Left hindlimb (tissue), 1 donor: ENCODE measurements around the gene LMO1.

Experiments
- DNase-seq: peaks from one replicate; pipeline ENCODE4 v3.0.0-alpha.2; 2018

The LMO1 gene

DNA sequence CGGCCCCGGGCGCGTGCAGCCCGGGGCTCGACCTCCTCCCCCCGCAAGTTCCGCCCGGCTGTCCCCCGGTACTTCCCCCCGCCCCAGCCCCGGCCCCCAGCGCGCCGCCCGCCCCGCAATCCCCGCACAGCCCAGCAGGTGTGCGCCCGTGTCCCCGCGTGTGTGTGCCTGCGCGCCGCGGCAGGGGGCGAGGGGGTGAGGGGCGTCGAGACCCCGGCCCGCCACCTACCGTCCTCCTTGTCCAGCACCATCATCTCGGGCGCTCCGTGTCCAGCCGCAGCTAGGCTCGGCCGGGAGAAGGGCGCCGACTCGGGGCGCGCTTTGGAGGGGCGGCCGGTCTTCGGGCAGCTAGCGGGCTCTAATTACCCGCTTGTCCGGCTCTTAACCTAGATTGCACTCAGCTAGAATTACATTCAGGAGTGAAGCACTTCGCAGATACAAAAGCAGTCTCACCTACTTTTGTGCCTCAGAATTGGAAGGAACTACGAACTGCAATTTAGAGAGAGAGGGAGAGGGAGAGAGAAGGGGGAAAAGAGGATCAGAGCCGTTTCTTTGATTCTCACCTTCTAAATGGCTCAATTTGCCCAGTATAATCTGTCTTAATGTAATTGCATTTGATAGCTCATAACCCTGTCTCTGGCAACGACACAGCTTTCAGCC, 439 bp downstream of the LMO1 start:
- no peak for DNase-seq

DNA sequence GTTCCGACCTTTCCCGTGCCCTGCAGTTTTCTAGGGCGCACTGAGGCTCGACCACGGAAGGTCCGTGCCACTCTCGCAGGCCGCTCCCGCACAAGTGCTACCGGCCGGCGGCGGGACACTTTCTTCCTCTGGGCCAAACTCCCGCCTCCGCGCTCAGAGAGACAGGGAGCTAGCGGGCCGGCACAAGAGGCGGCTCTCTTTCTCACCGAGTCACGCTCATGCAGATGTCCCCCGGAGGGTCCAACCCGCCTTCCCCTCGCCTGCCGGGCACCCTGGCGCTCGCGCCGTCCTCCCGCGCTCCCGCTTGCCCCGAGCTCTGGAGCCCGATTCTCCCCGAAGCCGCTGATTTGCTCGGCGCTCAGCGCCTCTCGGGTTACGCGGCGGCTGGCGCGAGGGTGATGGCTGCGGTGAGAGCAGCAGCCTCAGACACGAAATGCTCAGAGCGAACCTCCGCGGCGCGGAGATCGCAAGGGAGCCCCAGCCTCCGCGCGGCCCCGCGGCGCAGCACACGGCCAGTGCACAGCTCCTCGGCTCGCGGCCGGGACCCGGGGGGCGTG, 1.0 kb downstream of the LMO1 start:
- peak; percentile 69 for DNase-seq

DNA sequence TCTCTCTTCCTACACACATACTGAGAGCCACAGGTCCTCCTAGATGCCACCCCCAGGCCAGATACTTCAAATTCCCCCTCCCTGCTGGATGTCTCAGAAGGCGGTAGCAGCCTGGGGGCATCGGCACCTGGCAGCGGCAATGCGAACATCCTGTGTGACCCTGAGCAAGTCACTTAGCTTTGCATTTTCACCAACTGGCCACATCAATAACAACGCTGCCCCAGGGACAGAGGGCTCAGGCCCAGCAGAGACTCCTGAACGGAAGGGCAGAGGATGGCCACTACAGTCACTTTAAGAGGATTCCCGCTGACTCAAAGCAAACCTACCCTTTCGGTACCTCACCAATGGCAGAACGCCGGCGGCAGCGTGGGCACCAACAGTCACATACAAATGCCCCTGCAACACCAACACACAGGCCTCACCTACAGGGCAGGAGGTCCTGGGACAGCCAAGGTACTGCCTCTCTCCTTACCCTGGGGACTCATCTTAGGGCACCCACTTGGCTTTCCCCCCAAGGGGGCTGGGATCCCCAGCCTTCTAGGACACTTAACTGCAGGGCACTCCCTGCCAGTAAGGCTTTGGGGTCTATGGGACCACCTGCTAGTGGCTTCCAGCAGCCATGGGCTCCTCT, 1.6 kb downstream of the LMO1 start:
- DNase-seq: no peak

DNA sequence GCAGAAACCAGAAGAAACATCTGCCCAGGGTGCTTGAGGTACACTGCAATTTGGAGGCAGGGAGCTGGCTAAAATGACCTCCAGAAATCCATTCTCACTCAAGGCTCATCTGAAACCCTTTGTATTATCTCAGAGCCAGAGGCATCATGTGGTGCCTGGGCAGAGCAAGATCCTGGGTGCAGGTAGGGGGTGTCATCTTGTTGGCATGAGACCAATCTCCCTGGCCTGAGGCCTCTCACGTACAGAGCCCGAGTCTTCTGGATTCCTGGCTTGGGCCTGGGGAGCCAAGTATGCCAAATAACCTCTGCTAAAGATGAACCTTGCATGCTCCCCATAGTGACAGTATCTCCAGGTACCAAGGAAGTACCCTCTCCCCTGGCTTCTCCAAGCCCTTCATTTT, 2.4 kb downstream of the LMO1 start:
- DNase-seq: no peak

DNA sequence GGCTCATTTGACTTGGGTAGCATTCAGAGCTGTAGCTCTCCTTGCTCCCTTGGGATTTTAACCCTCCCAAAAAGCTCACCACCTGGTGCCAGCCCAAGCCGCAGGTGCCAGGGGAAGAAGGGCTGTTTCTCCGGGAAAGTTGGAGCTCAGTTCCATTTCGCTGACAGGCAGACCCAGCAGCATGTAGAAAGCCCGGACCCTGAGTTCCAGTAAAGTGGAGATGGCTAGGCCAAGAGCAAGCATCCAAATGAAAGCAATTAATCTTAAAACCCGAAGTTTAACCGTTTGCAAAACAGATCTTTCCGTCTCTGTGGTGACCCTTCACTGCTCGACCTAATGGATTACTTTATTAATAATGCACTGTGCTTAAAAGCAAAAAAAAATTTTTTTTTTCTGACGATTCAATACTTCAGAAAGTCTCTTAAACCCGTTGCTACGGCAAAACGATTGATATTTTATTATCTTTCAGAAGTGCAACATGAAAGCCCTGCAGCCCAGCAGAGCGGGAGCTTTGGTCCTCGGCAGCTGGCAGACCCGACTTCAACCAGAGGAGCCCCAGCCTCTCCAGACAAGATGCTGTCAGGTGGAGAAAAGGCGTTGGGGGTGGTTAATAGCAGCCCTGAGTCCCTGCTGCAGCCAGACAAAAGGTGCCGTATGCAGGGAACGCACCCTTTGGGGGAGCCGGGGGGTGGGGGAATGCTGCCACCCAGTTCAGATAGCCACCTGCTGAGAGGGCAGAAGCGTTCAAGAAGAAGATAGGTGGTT, 3.3 kb downstream of the LMO1 start:
- DNase-seq: no peak

DNA sequence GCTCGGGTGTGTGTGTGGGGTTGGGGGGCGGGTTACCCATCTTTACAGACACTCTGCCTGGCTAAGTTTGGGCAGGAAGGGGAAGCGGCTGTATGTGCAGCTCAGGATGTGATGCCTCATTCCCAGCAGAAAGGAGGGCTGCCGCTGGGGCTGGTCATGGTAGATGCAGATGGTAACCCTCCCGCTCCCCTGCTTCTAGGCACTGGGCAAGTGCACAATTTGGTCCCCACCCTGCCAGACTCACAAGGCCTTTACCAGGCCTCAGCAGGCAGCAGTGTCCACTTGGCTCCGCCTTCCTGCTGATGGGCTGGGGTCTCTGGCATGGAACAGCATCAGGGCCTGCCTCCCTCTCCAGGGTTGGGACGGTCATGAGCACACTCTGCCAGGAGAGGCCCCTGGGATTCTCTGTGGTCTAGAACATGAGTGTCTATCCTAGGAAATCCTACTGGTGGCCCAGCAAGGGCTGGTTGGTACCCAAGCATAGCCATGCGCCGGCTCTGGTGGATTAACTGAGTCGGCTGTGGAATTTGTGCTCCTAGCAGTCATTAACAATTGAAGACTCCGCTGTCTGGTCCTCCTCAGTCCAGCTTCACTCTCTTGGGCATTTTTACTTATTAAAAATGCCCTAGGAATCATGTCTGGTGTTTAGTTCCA, 4.2 kb downstream of the LMO1 start:
- no peak for DNase-seq

DNA sequence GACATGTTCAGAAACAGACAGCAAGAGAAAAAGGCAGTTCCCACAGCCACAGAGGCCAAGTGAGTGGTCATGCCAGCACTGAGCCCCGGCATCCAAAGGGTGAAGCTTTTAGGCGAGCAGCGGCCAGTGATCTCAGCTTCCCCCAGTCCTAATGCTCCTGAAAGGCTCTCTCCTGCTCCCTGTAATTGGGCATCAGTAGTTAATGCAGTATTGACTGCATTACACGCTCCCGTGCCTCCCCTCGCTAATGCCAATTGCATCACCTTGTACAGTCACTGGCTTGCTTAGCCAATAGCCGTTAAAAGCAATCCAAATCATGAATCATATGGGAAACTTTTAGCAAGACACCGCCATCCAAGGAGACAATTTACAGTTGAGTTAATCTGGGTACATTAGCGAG, 4.9 kb downstream of the LMO1 start:
- DNase-seq: no peak

DNA sequence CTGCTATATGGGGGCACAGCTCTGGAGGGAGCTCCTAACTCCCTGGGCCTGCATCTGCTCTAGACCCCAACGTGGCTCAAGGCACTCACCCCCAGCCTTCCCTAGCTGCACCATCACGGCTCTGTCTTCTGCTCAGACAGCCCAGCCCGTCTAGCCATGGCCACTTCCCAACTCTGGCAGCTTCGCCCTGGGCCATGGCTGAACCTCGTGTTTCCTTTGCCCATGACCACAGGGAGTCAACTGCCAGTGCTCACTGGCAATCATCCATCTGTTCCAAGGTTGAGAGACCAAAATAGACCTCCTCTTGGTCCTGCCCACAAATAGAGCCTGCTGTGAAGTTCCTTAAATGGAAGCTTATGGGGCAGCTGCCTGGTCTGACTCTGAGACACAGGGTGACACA, 5.4 kb downstream of the LMO1 start:
- DNase-seq: no peak

DNA sequence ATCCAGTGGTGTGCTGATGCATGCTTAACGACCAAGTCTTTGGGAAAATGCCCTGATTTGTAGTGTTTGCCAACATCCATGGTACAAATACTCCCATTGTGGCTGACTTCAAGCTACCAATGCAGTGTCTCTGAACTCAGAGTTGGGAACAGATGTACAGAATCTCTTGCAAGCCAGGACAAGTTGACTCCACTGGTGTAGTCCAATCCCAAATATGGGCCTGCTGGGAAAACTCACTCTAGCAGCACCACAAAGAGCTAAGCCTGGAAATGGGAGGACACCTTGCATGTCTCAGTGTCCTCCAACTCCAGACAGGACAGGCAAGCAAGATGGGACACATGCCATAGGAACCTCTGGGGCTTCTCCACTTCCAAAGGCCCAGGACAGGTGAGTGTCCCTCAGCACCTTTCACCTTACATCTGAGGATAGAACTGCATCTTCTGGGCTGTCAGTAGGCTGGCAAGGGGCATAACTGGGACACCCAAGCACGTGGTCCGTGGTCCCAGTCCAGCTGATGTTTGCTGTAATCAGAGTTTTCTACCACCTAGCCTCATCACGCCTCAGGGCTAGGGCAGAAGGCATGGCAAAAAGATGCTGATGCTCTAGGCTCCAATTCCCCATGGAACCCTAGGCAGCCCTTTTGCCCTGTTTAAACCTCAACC, 6.5 kb downstream of the LMO1 start:
- no peak for DNase-seq

DNA sequence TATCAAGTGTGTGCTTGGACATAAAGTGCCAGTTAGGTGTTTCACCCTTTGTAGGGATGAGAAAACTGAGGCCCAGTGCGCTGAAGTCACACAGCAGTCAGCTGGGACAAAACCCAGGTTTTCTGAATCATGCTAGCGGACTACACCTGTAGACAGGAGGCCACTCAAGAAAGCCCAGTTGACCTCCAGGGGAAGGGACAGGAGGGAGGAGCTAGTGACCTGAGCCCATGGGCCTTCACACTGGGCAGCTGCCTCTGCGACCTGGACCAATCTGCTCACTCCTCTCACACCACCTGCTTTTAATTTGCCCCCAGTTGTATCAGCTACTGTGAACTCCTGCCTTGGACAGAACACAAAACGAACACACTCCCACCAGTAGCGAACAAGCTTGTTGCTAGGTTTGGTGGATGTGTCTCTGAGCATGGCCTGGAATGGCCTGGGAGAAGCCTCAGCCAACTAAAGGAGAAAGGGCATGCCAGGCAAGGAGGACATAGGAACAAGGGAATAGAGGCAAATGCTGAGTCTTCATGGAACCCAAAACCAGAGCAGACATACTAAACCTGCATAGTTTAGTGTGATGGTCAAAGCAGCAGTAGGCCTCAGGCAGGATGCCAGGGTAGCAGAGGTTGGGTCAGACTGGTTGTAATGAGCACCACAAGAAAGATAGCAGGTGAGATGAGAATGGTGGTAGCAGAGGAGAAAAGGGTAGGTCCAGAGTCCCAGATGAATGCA, 7.2 kb downstream of the LMO1 start:
- no peak for DNase-seq

DNA sequence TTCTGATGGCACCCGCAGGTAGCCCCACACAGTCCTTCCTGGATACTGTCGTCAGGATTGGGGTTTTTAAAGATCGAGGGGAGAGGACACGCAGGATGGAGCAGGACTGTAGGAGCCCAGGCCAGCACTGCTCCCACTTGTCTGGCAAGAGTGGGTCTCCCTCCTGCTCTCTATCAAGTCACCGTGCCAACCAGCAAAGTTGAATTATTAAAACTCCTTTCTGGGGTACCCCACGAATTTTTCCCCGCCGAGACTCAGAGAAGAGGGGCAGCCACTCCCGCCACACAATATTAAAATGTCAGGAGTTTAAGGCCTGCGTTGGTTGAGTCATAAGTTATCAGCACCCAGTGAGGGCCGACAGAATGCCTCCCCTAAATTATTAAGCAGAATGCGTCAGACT, 10.1 kb downstream of the LMO1 start:
- no peak for DNase-seq

DNA sequence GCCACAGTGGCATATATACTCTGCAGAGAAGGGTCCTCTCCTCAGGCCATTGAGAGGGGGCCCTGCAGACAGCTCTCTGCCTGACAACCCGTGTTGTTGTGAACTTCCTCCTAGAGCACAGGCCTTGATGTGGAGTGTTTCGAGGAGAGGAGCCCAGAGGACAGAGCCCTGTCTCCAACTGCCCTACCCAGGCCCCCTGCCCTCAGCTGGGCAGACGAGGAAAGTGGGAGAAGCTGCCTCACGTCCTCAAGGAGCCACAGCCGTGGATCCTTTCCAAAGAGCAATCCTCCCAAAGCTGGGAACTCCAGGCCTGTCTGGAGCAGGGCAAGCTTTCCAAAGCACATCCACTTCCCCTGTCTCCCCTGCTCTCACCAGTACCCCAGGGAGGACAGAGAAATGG, 10.7 kb downstream of the LMO1 start:
- no peak for DNase-seq

DNA sequence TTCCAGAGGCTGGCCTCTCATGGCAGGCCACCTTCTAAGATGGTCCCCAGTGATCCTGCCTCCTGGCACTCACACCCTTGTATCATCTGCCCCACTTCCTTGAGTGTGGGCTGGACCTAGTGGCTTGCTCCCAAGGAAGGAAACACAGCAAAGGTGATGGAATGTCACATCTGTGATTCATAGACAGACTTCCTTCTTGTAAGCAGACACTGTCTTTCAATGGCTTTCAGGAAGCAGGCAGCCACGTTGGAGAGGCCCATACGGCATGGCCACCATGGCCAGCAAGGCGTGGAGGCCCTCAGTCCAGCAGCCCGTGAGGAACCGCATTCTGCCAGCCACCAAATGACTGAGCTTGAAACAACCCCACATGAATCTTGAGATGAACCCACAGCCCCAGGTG, 11.3 kb downstream of the LMO1 start:
- no peak for DNase-seq

DNA sequence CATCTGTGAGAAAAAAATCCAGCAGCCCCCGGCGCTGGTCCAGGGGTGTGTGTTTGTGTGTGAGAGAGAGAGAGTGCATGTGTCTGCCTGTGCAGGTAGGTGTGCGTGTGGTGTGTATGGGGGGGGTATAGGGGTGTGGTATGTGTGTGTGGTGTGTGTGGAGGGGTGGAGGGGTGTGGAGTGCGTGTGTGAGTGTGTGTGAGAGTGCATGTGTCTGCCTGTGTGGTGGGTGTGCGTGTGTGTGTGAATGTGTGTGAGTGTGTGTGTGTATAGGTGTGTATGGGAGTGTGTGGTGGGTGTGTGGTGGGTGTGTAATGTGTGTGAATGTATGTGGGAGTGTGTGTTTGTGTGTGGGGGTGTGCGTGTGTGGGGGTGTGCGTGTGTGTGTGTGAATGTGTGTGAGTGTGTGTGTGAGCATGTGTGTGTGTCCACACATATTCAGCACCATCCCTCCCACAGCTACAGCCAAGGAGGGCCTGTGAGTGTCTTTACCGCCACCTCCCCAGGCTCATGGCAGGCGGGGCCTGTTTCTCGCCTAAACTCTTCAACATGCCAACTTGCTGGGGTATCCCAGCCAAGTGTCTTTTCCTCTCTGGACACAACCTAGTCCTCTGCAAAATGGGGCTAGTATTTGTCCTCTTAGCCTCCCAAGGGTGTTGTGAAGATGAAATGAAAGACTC, 11.9 kb downstream of the LMO1 start:
- no peak for DNase-seq

DNA sequence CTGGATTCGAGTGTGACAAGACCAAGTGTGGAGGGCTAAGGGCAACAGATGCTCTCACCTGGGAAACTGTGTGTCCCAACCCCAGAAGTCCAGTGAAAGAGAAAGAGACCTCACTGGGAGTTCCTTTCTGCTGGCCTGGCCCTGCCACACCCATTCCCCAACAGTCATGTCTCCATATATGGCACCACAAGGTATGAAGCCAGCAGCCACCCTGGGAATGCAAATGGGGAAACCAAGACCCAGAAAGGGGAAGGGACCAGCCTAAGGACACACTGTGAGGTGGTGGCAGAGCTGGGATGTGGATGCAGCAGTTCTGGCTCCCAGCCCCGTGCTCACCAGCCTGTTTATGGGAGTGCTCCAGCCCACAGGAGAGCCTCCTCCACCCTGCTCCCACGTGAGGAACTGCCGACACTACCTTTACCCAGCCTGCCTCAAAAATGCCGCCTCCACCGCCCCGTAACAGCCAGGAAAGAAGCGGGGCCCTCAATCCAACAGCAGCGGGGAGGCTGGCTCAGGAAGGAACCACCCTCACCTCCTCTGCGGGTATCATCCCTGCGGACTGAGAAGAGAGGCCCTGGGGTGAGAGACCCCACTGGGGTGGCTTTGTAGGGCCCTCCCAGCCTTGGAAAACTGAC, 12.6 kb downstream of the LMO1 start:
- no peak for DNase-seq

DNA sequence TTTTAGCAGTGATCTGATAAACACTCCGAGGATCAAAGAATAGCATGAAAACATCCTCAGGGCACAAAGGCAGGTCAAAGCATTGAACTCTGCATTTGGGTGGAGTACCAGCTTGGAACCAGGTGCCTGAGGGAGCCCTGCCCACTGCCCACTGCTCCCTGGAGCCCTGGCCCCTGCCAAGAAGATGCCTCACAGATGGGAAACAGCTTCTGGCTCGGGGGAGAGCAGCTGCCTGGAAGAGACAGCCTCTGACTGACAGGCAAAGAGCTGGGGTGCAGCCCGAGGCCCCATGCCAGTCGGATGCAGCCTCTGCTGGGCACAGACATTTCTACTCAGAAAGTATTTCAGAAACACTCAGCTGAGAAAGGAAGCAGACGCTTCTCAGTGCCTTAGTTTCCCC, 13.2 kb downstream of the LMO1 start:
- no peak for DNase-seq

DNA sequence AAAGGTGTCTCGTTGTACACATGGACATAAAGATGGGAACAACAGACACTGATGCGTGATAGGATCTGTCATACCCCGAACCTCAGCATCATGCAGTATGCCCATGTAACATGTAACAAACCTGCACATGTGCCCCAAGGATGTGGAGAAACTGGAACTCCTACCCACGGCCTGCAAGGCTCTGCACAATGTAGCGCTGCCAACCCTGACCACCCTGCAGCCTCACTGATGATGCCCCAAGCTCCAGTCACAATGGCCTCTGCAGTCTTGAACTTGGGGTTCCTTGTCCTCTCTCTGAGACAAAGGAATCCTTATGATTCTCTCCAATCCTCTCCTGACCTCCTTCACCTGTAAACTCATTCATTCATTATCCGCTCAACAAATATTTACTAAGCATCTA, 14.2 kb downstream of the LMO1 start:
- DNase-seq: no peak

DNA sequence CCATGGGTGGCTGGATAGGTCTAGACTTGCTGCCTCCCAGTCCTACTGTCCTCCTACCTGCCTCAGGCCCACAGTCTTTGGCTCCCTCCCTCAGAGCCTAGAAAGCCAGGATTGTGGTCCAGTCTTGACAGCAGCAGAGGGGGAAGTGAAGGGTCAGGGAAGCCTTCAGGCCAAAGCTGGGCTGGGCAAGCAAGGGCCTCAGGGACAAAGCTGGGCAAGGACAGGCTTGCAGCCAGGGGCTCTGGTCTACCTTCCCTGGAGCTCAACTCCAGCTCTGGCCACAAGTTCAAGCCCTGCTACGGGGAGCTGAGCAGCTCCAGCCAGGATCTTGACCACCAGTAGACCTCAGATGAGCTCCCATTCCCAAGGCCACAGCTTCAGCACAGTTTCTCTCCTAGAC, 14.9 kb downstream of the LMO1 start:
- no peak for DNase-seq

DNA sequence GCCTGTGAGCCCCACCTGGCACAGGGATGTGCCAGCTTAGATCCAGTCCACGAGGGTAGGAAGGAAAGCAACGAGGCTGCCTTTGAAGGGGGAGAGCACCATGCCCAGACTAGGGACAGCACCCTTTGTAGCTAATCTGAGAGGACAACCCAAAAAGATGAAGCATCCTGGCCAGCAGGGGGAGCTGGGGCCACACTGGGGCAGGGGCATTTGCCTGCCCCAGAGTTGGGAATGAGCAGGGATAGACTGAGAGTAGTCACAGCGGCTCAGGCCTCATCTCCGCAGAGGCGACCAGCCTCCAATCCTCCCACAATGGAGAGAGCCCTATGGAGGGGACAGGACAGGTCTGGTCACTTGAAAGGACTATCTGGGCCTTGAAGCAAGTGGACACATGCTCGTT, 16.4 kb downstream of the LMO1 start:
- DNase-seq: peak; percentile 9

DNA sequence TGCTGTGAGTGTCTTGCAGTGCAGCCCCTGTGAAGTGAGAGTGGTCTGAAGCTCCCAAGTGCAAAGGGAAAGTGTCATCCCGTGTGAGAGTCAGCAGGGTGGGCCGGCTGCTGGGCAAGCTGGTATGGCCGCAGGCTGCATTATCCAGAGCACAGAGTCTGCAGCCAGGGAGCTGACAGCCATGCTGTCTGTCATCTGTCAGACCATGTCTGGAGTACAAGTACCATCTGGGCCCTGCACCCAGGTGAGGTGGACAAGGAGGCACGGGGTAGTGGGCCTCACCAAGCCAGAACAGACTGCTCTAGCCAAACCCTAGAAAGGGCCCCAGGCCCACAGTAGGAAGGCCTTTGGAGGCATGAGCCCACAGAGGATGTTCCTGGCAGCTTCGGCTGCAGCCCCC, 20.2 kb downstream of the LMO1 start:
- DNase-seq: no peak
